Tibial artery (tissue), 4 donors: ENCODE measurements around the gene POP4.

ENCODE experiments used
- DNase-seq, 2 donors: peaks; one replicate each; pipeline ENCODE4 v3.0.0-alpha.2; 2019
- H3K27ac ChIP-seq, 2 donors: fragments of 200-600 bp; sonication (generic) in 1 of 2; 1 replicate in 1 of 2; 2 replicates in 1 of 2; pipeline ENCODE4 v1.5.1; 2018 to 2019; ENCODE audit warnings: mild to moderate bottlenecking in 1 of 2
- H3K27me3 ChIP-seq, 2 donors: fragments of 200-600 bp; sonication (generic) in 1 of 2; one replicate each; pipeline versions ENCODE4 v1.5.1 to v1.6.0; 2016 to 2019
- H3K36me3 ChIP-seq, 3 donors: fragments of 200-600 bp; sonication (generic) in 2 of 3; one replicate each; pipeline ENCODE4 v1.5.1; 2016 to 2019; ENCODE audit warnings: mild to moderate bottlenecking in 2 of 3
- H3K4me1 ChIP-seq, 4 donors: fragments of 200-600 bp; sonication (generic) in 2 of 4; 1 replicate in 3 of 4; 2 replicates in 1 of 4; pipeline ENCODE4 v1.5.1; 2016 to 2019
- H3K4me3 ChIP-seq, 2 donors: fragments of 200-600 bp; sonication (generic) in 1 of 2; 1 replicate in 1 of 2; 2 replicates in 1 of 2; pipeline ENCODE4 v1.5.1; 2018 to 2019; ENCODE audit warnings: mild to moderate bottlenecking in 2 of 2
- H3K9me3 ChIP-seq, 3 donors: fragments of 200-600 bp; sonication (generic) in 1 of 3; one replicate each; pipeline ENCODE4 v1.5.1; 2016 to 2019
- CTCF ChIP-seq, 2 experiments: fragments of 200-600 bp in 1 of 2; fragments of 450-650 bp in 1 of 2; IDR thresholded peaks; one replicate each; pipeline ENCODE4 v1.5.1; 2017 to 2019; ENCODE audit warnings: antibody characterized with exemption in 2 of 2, mild to moderate bottlenecking in 1 of 2, moderate library complexity in 1 of 2
- intact Hi-C: fragments of 100-400 bp; cut with DNase I; formaldehyde crosslinking; loops from one replicate; pipeline ENCODE4 v1.15.0; 2023; ENCODE audit warnings: low total_unique reads

The POP4 gene

DNA sequence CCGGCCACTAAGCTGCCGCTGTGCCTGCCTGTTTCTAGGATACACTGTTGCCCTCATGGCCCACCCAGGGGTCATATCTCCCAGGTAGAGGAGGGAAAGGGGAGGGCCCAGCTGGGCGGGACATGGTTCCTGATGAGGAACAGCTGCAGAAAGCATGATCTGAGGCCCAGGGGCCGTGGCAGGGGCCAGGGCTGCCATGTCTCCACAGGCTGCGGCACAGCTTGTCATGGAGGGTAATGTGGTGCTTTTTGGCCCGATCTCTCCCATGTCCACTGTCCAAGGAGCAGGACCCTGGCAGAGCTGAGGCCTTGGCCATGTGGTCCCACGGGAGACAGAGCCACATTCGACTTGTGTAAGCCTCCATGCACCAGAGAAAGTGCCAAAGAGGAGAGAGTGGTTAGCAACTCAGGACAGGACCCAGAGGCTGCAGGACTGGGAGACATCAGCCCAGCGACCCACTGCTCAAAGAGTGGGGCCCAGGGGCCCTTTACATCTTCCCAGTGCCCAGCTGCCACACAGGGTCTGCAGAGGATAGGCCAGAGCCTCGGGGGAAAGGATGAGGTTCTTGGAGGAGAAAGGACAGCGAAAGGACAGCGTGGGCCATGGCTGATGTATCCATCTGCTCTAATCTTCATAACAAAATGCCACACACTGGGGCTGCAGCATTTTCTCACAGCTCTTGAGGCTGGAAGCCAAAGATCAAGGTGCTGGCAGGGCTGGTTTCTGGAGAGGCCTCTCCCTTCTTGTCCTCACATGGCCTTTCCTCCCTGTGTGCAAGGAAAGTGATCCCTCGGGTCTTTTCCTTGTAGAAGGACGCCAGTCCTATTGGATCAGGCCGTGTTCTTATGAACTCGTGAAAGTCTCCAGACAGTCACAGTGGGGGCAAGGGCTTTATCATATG is 11.5 kb downstream of the POP4 start:
- TF ChIP-seq CTCF (IDR thresholded peaks at IDR 0.05) = no peak
- intact Hi-C loops = no loop called here
- Histone ChIP-seq H3K27ac (no peak overlapping the region), H3K4me1 (no peaks in the 10 kb centered on the region), H3K36me3 (peaks cover 25 to 43% (median 37%) of the 10 kb centered on the region in 3 donors), H3K27me3 (peaks cover 0 to 18% of the 10 kb centered on the region in 2 donors), H3K4me3 (no peak overlapping the region), H3K9me3 (no peaks in the 10 kb centered on the region)
- DNase-seq = no peak

GRCh38 chr19:29618434-29618833 is 12.4 kb downstream of the POP4 start:
- H3K9me3 ChIP-seq = no peaks in the 10 kb centered on the region
- intact Hi-C loops = no loop called here
- TF ChIP-seq CTCF (IDR thresholded peaks at IDR 0.05) = no peak
- H3K4me1 ChIP-seq = no peaks in the 10 kb centered on the region
- DNase-seq = no peak
- H3K27me3 ChIP-seq = peaks cover 0 to 21% of the 10 kb centered on the region in 2 donors
- peaks cover 17 to 35% (median 29%) of the 10 kb centered on the region in 3 donors for H3K36me3 ChIP-seq
- no peak overlapping the region for H3K27ac ChIP-seq
- no peak overlapping the region for H3K4me3 ChIP-seq

- Histone ChIP-seq H3K4me1 (no peaks in the 10 kb centered on the region), H3K36me3 (peaks cover 12 to 30% (median 24%) of the 10 kb centered on the region in 3 donors), H3K9me3 (no peaks in the 10 kb centered on the region), H3K4me3 (no peak overlapping the region), H3K27me3 (peaks cover 0 to 24% of the 10 kb centered on the region in 2 donors), H3K27ac (no peak overlapping the region)
- intact Hi-C loops = no loop called here
- TF ChIP-seq CTCF (IDR thresholded peaks at IDR 0.05) = no peak
- DNase-seq = no peak
Observed at GRCh38 chr19:29618871-29619270, 12.8 kb downstream of the POP4 start.

- Histone ChIP-seq H3K4me1 (no peaks in the 10 kb centered on the region), H3K9me3 (no peaks in the 10 kb centered on the region), H3K27ac (no peak overlapping the region), H3K27me3 (peaks cover 0 to 24% of the 10 kb centered on the region in 2 donors), H3K4me3 (no peak overlapping the region), H3K36me3 (peaks cover 4 to 10% (median 5%) of the 10 kb centered on the region in 3 donors)
- no peak for TF ChIP-seq CTCF (IDR thresholded peaks at IDR 0.05)
- no peak for DNase-seq
- intact Hi-C loops = no loop called here
Observed at GRCh38 chr19:29620931-29621351, 14.9 kb downstream of the POP4 start.

- TF ChIP-seq CTCF (IDR thresholded peaks at IDR 0.05) = no peak
- Histone ChIP-seq H3K27ac (no peak overlapping the region), H3K36me3 (no peaks in the 10 kb centered on the region), H3K4me3 (no peak overlapping the region), H3K27me3 (peaks cover 0 to 24% of the 10 kb centered on the region in 2 donors), H3K9me3 (no peaks in the 10 kb centered on the region), H3K4me1 (no peaks in the 10 kb centered on the region)
- intact Hi-C loops = no loop called here
- no peak for DNase-seq
Observed at GRCh38 chr19:29622166-29623070, 16.3 kb downstream of the POP4 start.
